Measurements from ENCODE around the gene IFI44.

Gene IFI44

DNA sequence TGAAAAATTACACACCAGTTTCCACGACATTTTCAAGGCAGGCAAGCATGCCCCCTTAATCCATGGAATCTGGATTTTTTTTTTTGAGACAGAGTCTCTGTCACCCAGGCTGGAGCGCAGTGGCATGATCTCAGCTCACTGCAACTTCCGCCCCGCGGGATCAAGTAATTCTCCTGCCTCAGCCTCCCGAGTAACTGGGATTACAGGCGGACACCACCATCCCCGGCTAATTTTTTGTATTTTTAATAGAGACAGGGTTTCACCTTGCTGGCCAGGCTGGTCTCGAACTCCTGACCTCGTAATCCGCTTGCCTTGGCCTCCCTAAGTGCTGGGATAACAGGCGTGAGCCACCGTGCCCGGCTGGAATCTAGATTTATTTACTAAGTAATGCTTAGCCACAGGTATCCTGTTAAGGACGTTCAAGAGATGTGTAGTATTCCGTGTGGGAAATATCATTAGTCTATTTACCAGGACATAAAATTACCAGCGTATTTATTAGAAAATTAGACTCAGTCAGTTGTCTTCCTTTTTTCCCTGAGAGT lies 2.5 kb downstream of the IFI44 start:
- DNase-seq: no peak

DNA sequence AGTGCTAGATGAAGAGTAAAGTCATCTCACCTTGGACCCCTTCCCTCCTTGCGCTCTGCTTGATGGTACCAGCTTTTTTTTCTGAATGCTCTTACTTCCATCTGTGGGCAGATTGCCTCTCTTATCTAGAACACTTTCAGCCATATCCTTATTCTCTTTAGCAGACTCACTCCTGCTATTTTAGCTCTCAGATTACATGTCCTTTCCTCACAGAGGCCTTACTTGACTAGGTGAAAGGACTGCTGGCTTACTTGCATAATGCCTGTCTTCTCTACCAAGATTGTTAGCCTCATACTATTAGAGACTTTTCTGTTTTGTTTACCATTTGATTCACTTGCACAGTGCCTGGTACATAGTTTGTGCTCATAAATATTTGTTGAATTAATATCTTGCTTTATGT lies 9.3 kb downstream of the IFI44 start:
- no peak for DNase-seq

DNA sequence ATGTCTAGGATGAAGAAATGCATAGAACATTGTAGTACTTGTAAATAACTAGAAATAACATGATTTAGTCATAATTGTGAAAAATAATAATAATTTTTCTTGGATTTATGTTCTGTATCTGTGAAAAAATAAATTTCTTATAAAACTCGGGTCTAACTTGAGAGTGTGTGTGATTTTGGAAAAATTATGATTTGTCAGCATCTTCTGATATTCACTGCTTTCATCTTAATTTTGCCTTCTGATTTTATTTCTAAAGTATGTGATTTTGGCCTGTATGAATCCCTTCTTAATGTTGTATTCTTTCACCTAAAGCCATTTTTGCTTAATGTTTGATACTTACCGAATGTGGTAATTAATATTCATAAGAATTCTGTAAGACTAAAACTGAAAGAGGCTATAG lies 14.3 kb downstream of the IFI44 start:
- DNase-seq: no peak

DNA sequence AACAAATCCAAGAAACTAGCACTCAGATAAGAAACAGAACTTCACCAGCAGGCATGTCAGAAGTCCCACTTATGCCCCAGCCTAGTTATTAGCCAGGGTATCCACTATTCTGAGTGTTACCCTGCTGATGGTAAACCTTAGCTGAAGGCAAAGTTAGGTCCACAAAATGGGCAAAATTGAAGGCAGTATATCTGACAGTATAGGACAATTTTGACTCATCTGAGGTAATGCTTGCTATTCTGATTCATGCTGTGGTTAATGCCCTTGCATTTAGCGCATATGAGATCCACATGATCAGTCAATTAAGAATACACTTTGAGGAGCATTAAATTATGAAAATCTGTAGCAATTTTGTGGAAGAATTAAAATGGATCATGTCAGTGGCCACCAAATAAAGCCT lies 15.1 kb downstream of the IFI44 start:
- DNase-seq: peak; percentile 11

DNA sequence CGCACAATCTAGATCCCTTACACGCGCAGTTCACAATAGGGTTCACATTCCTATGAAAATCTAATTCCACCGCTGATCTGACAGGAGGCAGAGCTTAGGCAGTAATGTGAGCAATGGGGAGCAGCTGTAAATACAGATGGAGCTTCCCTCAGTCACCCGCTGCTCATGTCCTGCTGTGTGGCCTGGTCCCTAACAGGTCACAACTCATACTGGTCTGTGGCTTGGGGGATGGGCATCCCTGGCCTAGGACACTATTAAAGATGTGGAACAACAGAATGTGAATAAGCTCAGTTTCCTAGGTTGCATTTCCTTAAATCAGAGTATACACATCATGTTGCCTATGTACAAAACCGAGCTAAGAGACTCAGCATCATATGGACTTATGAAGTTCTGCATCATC lies 16.2 kb downstream of the IFI44 start:
- DNase-seq: no peak

DNA sequence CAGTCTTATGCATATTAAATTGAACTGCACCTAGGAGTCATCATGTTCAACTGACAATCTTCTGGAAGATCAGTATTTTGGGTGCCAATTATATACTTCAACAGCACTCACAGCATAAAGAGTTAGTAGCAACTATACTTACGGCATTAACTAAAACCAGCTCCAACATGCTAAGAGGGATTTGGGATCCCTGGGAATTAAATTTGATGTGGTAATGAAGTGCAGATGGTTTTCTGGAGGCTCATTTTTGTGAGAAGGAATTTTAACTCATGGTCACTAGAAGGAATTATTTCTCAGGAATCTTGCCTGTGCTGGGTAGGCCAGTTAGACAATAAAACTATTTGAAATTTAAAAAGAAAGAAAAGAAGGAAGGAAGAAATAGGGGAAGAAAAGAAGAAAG lies 18.3 kb downstream of the IFI44 start:
- DNase-seq: no peak

DNA sequence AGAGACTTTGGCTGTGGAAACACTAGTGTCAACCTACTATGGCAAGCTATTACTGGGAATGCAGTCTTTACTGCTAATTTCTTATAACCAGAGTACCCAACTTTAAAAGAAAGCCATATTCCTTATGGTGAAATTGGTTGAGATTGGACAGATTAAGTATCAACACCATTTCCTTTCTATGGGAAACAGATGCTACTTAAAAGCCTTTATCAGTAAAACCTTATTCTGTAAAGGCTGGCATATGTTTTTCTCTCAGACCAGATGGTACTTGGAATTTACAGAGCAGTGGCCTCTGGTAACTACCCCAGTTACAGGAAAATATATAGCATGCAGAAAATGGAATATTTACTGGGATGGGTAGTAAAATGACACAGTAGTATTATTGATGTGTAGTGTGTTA lies 18.8 kb downstream of the IFI44 start:
- no peak for DNase-seq

DNA sequence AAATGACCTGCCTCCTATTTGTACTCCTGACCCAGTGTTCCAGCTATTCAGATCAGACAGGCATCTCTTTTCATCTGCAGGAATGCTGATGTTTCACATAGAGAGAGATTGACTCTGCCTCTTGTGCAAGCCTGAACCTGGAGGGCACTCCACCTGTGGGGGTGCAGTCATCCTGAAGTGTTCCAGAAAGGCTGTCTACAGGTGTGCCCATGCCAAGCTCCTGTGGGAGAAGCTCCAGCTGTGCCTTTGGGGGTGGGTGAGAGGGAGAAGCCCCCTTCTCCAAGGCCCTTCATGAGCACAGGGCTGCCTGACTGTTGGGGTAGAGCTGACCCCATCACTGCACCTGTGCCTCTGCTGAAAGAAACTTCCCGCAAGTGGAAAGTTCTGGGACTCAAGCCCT lies 22.8 kb downstream of the IFI44 start:
- DNase-seq: no peak

DNA sequence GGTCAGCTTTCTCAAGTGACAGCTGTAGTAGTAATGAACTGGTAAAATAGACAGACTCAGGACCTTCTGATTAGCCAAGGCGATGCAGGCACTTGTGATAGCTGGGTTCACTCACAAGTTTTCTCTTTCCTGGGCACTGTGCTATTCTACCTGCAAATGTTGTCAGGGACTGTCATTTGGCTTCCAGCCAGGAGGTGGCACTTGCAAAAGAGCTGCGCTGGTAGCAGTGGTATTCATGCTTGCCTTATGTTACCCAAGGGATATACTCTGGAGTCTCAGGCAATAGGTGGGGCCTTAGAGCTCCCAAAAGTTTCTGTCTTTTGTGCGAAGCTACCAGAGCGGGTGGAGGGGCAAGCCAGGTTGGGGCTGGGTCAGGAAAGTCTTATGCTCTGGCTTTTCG lies 23.5 kb downstream of the IFI44 start:
- no peak for DNase-seq

DNA sequence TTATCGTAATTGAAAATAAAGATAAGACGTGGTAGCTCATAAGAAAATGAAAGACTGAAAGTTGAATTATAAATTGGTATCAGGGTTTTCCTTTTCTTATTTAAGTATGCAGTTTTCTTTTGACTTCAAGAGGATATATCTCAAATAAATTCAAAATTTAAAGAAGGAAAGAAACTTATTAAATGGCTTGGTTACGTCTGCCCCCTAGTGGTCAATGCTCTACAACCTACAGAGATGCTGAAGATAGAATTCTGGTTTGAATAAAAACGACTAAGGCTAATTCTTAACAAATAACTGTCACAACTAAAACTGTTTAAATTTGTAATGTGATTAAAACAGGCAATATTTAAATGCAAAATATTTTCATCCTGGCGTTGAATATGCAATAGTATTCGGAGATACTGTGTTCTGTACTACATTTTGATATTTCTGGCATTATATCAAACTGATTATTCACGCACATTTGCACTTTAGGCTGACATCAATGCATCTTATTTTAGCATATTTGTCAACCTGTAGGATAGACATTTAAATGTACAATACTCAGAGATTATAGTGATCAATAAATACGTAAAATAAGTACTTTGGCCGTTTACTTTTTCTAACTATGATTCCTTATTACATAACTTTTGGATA lies 26.8 kb downstream of the IFI44 start:
- peak; percentile 67 for DNase-seq

DNA sequence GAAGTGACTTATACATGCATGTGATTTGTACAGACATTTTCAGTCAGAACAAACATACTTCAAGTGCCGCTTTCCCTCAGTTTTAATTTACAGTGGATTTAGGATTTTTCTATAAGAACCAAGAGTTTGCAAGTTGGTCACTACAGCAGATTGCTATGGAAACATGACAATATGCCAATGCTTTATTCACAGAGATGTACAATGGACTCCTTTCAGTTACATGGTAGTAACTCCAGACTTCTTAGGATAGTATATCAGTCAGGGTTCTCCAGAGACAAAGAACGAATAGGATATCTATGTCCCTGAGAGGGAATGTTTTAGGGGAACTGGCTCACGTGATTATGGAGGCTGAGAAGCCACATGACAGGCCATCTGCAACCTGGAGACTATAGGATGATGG lies 27.4 kb downstream of the IFI44 start:
- DNase-seq: no peak

DNA sequence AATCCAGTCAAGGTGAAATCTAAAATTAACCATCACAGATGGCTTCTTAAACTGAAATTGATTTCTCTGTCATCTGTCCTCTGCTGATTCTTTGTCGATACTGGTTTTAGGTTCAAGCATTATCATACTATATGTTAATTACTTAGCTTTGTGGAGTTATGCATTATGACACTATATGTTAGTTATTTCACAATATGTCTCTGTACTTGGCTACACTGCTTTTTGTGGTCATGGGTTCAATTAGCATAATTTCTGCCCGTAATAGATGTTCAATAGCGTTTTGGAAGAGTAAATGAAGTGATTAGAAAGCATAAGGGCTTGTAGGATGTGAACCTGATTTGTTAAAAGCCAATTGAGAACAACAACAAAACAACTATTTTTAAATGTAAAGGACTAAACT lies 28.2 kb downstream of the IFI44 start:
- no peak for DNase-seq

DNA sequence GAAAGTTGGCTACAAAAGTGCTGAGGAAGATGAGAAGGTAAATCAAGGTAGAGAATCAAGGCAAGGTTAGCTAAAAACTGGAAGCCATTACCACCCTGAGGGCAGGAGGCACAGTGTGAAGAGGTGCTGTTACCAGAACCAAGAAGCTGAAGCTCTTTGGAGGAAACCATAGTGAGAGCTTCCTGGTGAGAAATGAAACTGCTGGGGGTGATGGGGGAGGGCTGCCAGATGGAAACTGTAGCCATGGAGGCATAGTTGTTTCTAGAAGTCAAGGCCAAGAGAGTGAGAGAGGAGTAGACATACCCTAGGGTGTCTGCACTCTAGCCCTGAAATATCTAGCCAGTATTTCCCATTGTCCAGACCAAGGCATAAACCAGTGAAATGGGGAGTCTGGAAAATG lies 28.7 kb downstream of the IFI44 start:
- no peak for DNase-seq

DNA sequence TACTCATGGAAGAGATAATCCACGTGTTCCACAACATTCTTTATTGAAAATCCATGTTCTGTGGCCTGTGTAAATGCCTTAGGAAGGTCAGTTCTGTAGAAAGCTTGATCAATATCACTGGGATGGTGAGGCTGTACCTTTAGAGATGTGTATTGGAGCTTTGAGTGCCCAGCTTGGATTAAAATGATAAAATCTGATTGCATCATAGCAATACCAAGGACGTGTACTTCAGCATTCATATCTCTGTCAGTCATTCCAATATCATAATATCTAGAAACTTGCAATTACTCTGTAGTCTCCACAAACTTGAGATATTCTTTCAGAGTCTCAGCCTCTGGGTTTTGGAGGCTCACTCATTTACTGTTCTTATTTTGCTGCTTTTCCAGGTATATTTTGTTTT lies 31.6 kb downstream of the IFI44 start:
- no peak for DNase-seq

DNA sequence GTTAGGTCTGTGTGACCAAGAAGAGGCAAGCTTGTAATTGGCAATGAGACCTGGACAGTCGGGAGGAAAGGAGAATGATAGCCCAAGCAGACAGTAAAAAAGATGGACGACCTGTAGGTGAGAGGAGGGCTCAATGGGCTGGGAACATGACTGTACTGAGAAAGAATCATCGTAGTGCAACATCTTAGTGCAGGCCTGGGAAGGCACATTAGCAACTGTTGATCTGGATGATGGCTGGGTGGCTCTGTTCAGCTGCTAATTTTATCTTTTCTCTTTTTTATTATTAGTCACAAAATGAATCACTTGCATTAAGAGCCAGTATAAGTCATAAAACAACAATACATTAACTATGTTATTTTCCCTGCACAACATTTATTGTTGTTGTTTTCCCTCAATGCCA lies 32.9 kb downstream of the IFI44 start:
- DNase-seq: no peak

DNA sequence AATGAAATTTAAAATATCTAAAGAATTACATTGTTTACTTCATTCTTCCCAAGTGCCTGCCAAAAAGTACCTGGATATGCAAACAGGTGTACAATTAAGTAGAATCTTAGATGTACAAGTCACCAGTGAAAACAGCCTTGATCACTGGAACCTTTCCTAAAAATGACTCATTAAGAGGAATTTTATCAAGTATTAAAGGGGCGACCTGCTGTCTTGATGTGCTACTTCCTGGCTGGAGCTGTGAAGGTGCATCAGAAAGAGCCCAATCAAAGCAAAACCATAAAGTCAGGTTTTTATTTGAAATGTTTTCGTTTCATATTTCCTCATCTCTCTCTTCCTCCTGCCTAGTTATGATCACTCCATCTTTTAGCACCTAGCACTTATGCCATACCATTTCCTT lies 33.4 kb downstream of the IFI44 start:
- no peak for DNase-seq

DNA sequence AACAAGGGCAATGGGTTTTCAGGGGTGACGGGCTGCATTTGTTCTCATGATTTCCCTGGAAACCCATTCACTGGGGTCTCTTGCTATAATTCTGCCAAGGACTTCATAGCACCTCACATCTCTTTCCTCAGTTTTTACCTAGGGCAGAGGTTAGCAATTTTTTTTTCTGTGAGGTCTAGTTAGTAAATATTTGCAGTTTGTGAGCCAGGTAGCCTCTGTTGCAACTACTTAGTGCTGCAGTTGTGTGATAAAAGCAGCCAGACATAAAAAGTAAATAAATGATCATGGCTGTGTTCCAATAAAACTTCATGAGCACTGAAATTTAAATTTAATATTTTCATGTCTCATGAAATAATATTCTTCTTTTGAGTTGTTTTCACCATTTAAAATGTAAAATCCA lies 37.7 kb downstream of the IFI44 start:
- DNase-seq: no peak

DNA sequence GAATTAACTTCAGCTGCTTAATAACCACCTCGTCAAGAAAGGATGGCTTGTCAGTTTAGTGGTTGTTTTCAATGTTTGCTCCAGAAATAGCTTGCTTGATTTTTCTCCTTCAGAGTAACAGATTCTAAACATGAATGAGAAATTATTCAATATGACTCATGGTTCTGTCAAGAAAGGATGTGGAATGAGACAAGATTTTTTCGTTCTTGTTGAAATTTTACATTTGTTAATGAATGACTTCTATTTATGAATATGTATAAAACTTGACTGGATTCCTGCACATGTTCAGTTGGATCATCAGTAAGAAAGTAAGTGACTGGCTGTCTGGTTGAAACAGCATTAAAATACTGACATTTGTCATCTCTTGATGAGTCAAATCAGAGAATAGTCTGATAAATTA lies 38.3 kb downstream of the IFI44 start:
- DNase-seq: peak; percentile 51

DNA sequence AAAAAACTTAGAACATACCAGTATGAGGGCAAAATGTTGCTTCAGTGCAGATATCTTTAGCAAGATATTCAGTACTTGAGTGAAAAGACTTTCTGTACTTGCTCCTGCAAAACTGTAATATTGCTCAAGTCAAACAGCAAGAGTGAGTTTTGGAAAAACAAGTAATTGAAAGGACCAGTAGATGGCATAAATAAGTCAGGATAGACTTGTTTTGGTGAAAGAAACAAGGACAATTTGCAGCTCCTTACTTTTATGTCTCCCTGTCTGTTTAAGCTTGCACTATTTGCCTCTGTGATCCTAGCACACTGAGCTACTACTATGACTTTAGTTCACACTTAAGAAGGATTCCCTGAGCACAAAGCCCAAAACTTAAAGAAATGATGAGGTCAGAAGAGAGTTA lies 39.1 kb downstream of the IFI44 start:
- DNase-seq: peak; percentile 68

DNA sequence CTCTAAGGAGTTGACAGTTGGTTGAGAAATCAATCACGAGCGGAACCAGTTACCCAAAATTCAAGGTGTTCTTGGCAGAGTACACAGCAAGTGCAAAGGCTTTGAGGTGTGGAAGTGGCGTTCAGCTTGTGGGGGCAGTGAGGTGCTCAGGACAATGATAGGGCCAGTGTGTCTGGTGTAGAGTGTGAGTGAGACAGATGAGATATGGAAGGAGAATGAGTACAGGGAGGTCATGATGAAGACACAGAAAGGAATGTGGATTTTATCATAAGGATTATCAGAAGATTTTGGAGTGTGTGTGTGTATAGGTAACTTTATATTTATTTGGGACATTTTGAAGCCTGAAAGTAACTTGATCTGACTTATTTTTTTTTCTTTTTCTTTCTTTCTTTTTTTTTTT lies 40.9 kb downstream of the IFI44 start:
- no peak for DNase-seq

DNA sequence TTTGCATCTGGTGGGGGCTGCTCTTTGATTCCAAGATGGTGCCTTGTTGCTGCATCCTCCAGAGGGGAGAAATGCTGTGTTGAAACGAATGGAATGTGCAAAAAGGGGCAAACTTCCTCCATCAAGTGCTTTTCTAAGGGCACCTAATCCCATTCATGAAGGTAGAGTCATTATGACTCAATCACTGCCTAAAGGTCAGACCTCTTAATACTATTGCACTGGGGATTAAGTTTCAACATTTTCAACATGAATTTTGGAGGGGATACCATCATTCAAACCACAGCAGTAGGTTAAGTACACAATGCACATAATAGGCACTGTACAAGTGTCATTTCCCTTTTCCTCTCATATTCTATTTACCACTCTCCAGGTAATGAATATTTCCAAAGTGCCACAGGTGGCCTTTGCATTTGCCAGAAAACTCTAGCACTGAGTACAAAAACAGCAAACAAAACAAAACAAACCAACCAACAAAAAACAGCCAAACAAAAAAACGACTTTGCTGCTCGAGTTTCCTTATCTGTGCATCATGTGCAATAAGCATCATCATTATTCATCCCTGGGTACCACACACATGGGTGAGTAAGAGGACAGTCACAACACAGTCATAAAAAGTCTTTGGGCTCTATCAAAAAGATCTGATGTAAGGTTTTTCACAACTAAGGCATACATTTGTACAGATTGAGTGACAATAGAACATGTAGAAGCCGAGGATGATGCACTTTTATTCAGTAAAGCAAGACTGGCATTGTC lies 42.5 kb downstream of the IFI44 start:
- peak; percentile 67 for DNase-seq

DNA sequence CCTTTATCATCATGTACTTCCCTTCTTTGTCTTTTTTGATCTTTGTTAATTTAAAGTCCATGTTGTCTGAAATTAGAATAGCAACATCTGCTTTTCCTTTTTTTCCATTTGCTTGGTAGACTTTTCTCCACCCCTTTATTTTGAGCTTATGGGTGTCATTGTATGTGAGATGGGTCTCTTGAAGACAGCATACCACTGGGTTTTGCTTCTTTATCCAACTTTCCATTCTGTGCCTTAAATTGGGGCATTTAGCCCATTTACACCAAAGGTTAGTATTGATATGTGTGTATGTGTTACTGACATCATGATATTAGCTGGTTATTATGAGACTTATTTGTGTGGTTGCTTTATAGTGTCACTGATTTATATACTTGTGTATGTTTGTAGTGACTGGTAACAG lies 50.2 kb downstream of the IFI44 start:
- no peak for DNase-seq

DNA sequence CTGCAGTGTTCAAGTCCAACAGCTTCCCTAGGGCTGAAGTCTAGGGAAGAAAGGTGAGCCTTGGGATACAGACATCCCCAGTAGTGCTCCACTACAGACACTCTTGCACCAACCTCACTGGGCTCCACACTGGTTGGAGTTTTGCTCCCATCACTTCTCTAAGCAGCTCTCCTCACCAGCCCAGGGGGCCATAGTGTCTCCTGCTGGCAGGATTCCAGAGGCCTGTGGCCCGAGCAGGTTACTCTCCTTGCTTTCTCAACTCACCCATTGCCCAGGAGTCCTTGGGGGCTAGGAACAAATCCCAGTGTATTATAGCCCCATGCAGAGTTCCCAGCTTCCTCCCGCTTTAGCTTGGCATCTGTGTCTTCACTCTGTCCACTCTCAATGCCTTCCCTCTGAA lies 52.8 kb downstream of the IFI44 start:
- DNase-seq: no peak

DNA sequence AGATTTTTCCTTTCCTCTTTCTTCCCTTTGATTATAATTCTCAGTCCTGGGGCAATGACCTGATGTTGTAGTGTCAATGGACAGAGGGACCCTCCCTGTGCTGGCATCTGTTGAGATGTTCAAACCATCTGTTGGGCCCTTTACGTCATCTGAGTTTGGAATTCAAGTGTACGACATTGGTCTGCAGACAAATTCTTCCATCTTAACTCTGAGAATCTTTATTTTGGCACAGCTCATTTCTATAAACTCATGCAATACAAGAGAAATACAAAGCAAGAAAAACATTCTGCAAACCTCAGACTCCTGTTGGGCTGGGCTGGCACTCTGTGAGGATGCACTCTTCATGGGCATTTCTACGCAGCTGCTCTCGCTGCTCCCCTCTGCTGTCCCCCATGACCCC lies 54.2 kb downstream of the IFI44 start:
- DNase-seq: no peak
